Measurements from ENCODE around the gene PER3.

The PER3 gene

GRCh38 chr1:7879228-7879627, 95.1 kb downstream of the PER3 start:
- H3K9ac ChIP-seq (ENCODE audit: low read depth, low read length, poor library complexity, severe bottlenecking), result no peak overlapping the region
- peaks cover 6% of the 10 kb centered on the region; the same call in 1 of the 2 replicates for H3K9me3 ChIP-seq (ENCODE audit: insufficient read depth, low read depth, low read length)
- H2AFZ ChIP-seq (ENCODE audit: low read length), result no peak overlapping the region
- H3K79me2 ChIP-seq (ENCODE audit: insufficient read depth, low read length), result no peaks in the 10 kb centered on the region
- H3K9me2 ChIP-seq (replicated peaks; ENCODE audit: low read depth, low read length), result no peaks in the 10 kb centered on the region
- H3K4me3 ChIP-seq (ENCODE audit: low read length, poor library complexity, severe bottlenecking), result no peak overlapping the region
- no peaks in the 10 kb centered on the region for H3K36me3 ChIP-seq (ENCODE audit: insufficient read depth, low read length)
- no peaks in the 10 kb centered on the region for H3K4me1 ChIP-seq (ENCODE audit: insufficient read depth, low read length, poor library complexity, severe bottlenecking)
- no peaks in the 10 kb centered on the region for H4K20me1 ChIP-seq (ENCODE audit: insufficient read depth, low read length, poor library complexity, severe bottlenecking)
- no peak overlapping the region for H3K4me2 ChIP-seq (ENCODE audit: low read depth, low read length, poor library complexity, severe bottlenecking)
- no peaks in the 10 kb centered on the region for H3F3A ChIP-seq (ENCODE audit: low read depth)
- no peak for TF ChIP-seq CTCF (conservative IDR thresholded peaks at IDR 0.05; ENCODE audit: low read length)
- no peak for TF ChIP-seq EZH2phosphoT487 (IDR thresholded peaks at IDR 0.05; ENCODE audit: borderline replicate concordance)
- no peaks in the 10 kb centered on the region for H3K27me3 ChIP-seq (ENCODE audit: insufficient read depth, low read length, poor library complexity, severe bottlenecking)

GRCh38 chr1:7884757-7885156, 100.7 kb downstream of the PER3 start:
- no peaks in the 10 kb centered on the region for H3K9me2 ChIP-seq (replicated peaks; ENCODE audit: low read depth, low read length)
- no peaks in the 10 kb centered on the region for H3K9me3 ChIP-seq (ENCODE audit: insufficient read depth, low read depth, low read length)
- no peak overlapping the region for H3K4me3 ChIP-seq (ENCODE audit: low read length, poor library complexity, severe bottlenecking)
- no peaks in the 10 kb centered on the region for H3F3A ChIP-seq (ENCODE audit: low read depth)
- TF ChIP-seq EZH2phosphoT487 (IDR thresholded peaks at IDR 0.05; ENCODE audit: borderline replicate concordance), result no peak
- no peak for TF ChIP-seq CTCF (conservative IDR thresholded peaks at IDR 0.05; ENCODE audit: low read length)
- no peaks in the 10 kb centered on the region for H3K4me1 ChIP-seq (ENCODE audit: insufficient read depth, low read length, poor library complexity, severe bottlenecking)
- H4K20me1 ChIP-seq (ENCODE audit: insufficient read depth, low read length, poor library complexity, severe bottlenecking), result no peaks in the 10 kb centered on the region
- H2AFZ ChIP-seq (ENCODE audit: low read length), result no peak overlapping the region
- H3K36me3 ChIP-seq (ENCODE audit: insufficient read depth, low read length), result no peaks in the 10 kb centered on the region
- H3K4me2 ChIP-seq (ENCODE audit: low read depth, low read length, poor library complexity, severe bottlenecking), result no peak overlapping the region
- no peak overlapping the region for H3K9ac ChIP-seq (ENCODE audit: low read depth, low read length, poor library complexity, severe bottlenecking)
- no peaks in the 10 kb centered on the region for H3K79me2 ChIP-seq (ENCODE audit: insufficient read depth, low read length)
- no peaks in the 10 kb centered on the region for H3K27me3 ChIP-seq (ENCODE audit: insufficient read depth, low read length, poor library complexity, severe bottlenecking)

- TF ChIP-seq EZH2phosphoT487 (IDR thresholded peaks at IDR 0.05; ENCODE audit: borderline replicate concordance) (no peak), CTCF (conservative IDR thresholded peaks at IDR 0.05; ENCODE audit: low read length) (no peak)
- H3K79me2 ChIP-seq (ENCODE audit: insufficient read depth, low read length), result no peaks in the 10 kb centered on the region
- no peaks in the 10 kb centered on the region for H3K36me3 ChIP-seq (ENCODE audit: insufficient read depth, low read length)
- no peaks in the 10 kb centered on the region for H3K27me3 ChIP-seq (ENCODE audit: insufficient read depth, low read length, poor library complexity, severe bottlenecking)
- H2AFZ ChIP-seq (ENCODE audit: low read length), result no peak overlapping the region
- no peak overlapping the region for H3K9ac ChIP-seq (ENCODE audit: low read depth, low read length, poor library complexity, severe bottlenecking)
- no peaks in the 10 kb centered on the region for H3K4me1 ChIP-seq (ENCODE audit: insufficient read depth, low read length, poor library complexity, severe bottlenecking)
- no peak overlapping the region for H3K4me3 ChIP-seq (ENCODE audit: low read length, poor library complexity, severe bottlenecking)
- no peaks in the 10 kb centered on the region for H3K9me2 ChIP-seq (replicated peaks; ENCODE audit: low read depth, low read length)
- H3K4me2 ChIP-seq (ENCODE audit: low read depth, low read length, poor library complexity, severe bottlenecking), result no peak overlapping the region
- no peaks in the 10 kb centered on the region for H4K20me1 ChIP-seq (ENCODE audit: insufficient read depth, low read length, poor library complexity, severe bottlenecking)
- H3K9me3 ChIP-seq (ENCODE audit: insufficient read depth, low read depth, low read length), result no peaks in the 10 kb centered on the region
- no peaks in the 10 kb centered on the region for H3F3A ChIP-seq (ENCODE audit: low read depth)
These were observed 101.7 kb downstream of the PER3 start for GRCh38 chr1:7885513-7886404.
